Measurements from ENCODE around the gene JAZF1.
A peak's percentile ranks its signal among the peaks of the same experiment; 100 is the strongest.

The JAZF1 gene

DNA sequence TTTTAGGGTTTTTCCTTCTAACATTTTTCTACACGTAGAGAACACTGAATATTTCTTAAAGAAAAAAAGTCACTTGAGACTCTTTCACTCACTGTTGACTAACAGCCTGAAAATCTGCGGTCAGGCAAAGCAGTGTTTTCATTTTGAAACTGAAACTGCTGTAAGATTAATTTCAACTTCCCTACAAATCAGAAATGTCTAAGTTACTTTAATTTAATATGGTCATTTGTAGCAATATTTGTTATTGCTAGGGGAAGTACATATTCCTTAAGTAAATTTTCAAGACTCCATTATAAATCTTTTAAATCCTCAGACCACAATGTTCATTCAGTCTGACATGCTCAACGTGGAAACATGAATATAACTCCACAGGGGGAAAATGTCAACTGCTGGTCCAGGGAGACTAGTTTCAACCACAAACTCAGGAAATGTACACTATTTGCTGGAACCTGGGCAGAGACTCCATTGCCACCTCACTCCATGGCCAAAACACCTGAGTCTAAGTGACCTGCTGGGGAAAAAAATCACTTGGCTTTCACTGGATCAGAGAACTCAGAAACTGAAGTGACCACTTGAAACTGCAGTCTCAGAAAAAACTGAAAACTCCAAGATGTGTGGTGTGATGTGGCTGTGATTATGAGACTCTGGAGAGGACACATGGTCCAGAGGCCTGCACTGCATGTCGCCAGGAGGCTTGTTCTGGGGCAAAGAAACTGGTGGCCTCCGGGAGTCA is 279.4 kb downstream of the JAZF1 start:
- no peaks in the 10 kb centered on the region for H3K27me3 ChIP-seq (ENCODE audit: insufficient read depth, low read length)
- H3K4me3 ChIP-seq (ENCODE audit: low read depth, low read length, poor library complexity, severe bottlenecking): peak overlapping the region; percentile 27
- no peaks in the 10 kb centered on the region for H4K20me1 ChIP-seq (ENCODE audit: insufficient read depth, low read length)
- peak overlapping the region; percentile 42 for H3K9ac ChIP-seq (ENCODE audit: low read length)
- H3K4me1 ChIP-seq (ENCODE audit: insufficient read depth, low read length, severe bottlenecking): peaks cover 50% of the 10 kb centered on the region
- no peaks in the 10 kb centered on the region for H3K36me3 ChIP-seq (ENCODE audit: insufficient read depth, low read length)
- H3K79me2 ChIP-seq (ENCODE audit: insufficient read depth, low read length): no peaks in the 10 kb centered on the region
- no peaks in the 10 kb centered on the region for H3F3A ChIP-seq (ENCODE audit: insufficient read depth, low read length)
- no peaks in the 10 kb centered on the region for H3K9me3 ChIP-seq (ENCODE audit: low read length)
- H3K27ac ChIP-seq (ENCODE audit: low read depth, low read length, poor library complexity, severe bottlenecking): peak overlapping the region; percentile 89
- H3K4me2 ChIP-seq (ENCODE audit: low read length): peak overlapping the region; percentile 54
- H2AFZ ChIP-seq (ENCODE audit: low read length): no peak overlapping the region
- TF ChIP-seq, protein P1, sequence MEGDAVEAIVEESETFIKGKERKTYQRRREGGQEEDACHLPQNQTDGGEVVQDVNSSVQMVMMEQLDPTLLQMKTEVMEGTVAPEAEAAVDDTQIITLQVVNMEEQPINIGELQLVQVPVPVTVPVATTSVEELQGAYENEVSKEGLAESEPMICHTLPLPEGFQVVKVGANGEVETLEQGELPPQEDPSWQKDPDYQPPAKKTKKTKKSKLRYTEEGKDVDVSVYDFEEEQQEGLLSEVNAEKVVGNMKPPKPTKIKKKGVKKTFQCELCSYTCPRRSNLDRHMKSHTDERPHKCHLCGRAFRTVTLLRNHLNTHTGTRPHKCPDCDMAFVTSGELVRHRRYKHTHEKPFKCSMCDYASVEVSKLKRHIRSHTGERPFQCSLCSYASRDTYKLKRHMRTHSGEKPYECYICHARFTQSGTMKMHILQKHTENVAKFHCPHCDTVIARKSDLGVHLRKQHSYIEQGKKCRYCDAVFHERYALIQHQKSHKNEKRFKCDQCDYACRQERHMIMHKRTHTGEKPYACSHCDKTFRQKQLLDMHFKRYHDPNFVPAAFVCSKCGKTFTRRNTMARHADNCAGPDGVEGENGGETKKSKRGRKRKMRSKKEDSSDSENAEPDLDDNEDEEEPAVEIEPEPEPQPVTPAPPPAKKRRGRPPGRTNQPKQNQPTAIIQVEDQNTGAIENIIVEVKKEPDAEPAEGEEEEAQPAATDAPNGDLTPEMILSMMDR (IDR thresholded peaks at IDR 0.05; ENCODE audit: low read length): no peak
- no peak for TF ChIP-seq EZH2 (IDR thresholded peaks at IDR 0.05; ENCODE audit: borderline replicate concordance, low read length)
- H3K9me2 ChIP-seq (ENCODE audit: low read depth, low read length): no peaks in the 10 kb centered on the region

GRCh38 chr7:27900006-27900405 is 280.6 kb downstream of the JAZF1 start:
- H3K27me3 ChIP-seq (ENCODE audit: insufficient read depth, low read length): no peaks in the 10 kb centered on the region
- H4K20me1 ChIP-seq (ENCODE audit: insufficient read depth, low read length): no peaks in the 10 kb centered on the region
- peaks cover 50% of the 10 kb centered on the region for H3K4me1 ChIP-seq (ENCODE audit: insufficient read depth, low read length, severe bottlenecking)
- H3K79me2 ChIP-seq (ENCODE audit: insufficient read depth, low read length): no peaks in the 10 kb centered on the region
- H3F3A ChIP-seq (ENCODE audit: insufficient read depth, low read length): no peaks in the 10 kb centered on the region
- TF ChIP-seq EZH2 (IDR thresholded peaks at IDR 0.05; ENCODE audit: borderline replicate concordance, low read length): no peak
- TF ChIP-seq, protein P1 (IDR thresholded peaks at IDR 0.05; ENCODE audit: low read length): no peak
- no peak overlapping the region for H3K9ac ChIP-seq (ENCODE audit: low read length)
- no peaks in the 10 kb centered on the region for H3K9me3 ChIP-seq (ENCODE audit: low read length)
- no peak overlapping the region for H2AFZ ChIP-seq (ENCODE audit: low read length)
- no peak overlapping the region for H3K4me3 ChIP-seq (ENCODE audit: low read depth, low read length, poor library complexity, severe bottlenecking)
- no peak overlapping the region; the same call in 1 of the 2 replicates for H3K4me2 ChIP-seq (ENCODE audit: low read length)
- H3K36me3 ChIP-seq (ENCODE audit: insufficient read depth, low read length): no peaks in the 10 kb centered on the region
- peak overlapping the region; percentile 89 for H3K27ac ChIP-seq (ENCODE audit: low read depth, low read length, poor library complexity, severe bottlenecking)
- no peaks in the 10 kb centered on the region for H3K9me2 ChIP-seq (ENCODE audit: low read depth, low read length)

DNA sequence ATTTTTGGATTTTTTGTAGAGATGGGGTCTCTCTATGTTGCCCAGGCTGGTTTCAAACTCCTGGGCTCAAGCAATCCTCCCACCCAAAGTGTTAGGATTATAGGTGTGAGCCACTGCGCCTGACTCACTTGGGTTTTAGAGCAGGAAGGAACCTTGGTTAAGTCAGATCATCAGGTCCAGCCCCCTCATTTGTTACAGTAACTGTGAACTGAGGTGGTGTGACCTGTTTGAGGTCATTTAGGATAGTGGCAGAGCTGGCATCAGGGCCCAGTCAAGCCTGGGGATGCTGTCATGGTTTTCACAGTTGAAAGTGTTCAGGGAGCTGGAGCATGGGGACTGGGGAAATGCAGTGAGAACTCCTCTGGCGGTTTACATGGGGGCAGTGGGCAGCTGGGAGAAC is 281.0 kb downstream of the JAZF1 start:
- TF ChIP-seq, protein P1 (IDR thresholded peaks at IDR 0.05; ENCODE audit: low read length): no peak
- TF ChIP-seq EZH2 (IDR thresholded peaks at IDR 0.05; ENCODE audit: borderline replicate concordance, low read length): no peak
- H3K36me3 ChIP-seq (ENCODE audit: insufficient read depth, low read length): no peaks in the 10 kb centered on the region
- H3F3A ChIP-seq (ENCODE audit: insufficient read depth, low read length): no peaks in the 10 kb centered on the region
- H2AFZ ChIP-seq (ENCODE audit: low read length): no peak overlapping the region
- H3K27me3 ChIP-seq (ENCODE audit: insufficient read depth, low read length): no peaks in the 10 kb centered on the region
- no peaks in the 10 kb centered on the region for H3K9me3 ChIP-seq (ENCODE audit: low read length)
- H3K9me2 ChIP-seq (ENCODE audit: low read depth, low read length): no peaks in the 10 kb centered on the region
- H3K79me2 ChIP-seq (ENCODE audit: insufficient read depth, low read length): no peaks in the 10 kb centered on the region
- H3K9ac ChIP-seq (ENCODE audit: low read length): no peak overlapping the region
- peak overlapping the region; percentile 89 for H3K27ac ChIP-seq (ENCODE audit: low read depth, low read length, poor library complexity, severe bottlenecking)
- peaks cover 50% of the 10 kb centered on the region for H3K4me1 ChIP-seq (ENCODE audit: insufficient read depth, low read length, severe bottlenecking)
- no peak overlapping the region for H3K4me3 ChIP-seq (ENCODE audit: low read depth, low read length, poor library complexity, severe bottlenecking)
- H3K4me2 ChIP-seq (ENCODE audit: low read length): no peak overlapping the region; the same call in 1 of the 2 replicates
- H4K20me1 ChIP-seq (ENCODE audit: insufficient read depth, low read length): no peaks in the 10 kb centered on the region

All from OCI-LY1 (cell line).